GM19397 (cell line): ENCODE results near the gene ECI1.
"Not testable (repeated sequence)": the region's sequence is repeated elsewhere in the genome, so short reads cannot be mapped to it uniquely, and the experiment has no call there.

ENCODE experiments used
- ATAC-seq: cut with Tn5 transposase; IDR thresholded peaks from one replicate; pipeline ENCODE4 v1.9.1; 2021; ENCODE audit warnings: mild to moderate bottlenecking, moderate library complexity; ENCODE audit not compliant: unreplicated experiment

ECI1 gene

DNA sequence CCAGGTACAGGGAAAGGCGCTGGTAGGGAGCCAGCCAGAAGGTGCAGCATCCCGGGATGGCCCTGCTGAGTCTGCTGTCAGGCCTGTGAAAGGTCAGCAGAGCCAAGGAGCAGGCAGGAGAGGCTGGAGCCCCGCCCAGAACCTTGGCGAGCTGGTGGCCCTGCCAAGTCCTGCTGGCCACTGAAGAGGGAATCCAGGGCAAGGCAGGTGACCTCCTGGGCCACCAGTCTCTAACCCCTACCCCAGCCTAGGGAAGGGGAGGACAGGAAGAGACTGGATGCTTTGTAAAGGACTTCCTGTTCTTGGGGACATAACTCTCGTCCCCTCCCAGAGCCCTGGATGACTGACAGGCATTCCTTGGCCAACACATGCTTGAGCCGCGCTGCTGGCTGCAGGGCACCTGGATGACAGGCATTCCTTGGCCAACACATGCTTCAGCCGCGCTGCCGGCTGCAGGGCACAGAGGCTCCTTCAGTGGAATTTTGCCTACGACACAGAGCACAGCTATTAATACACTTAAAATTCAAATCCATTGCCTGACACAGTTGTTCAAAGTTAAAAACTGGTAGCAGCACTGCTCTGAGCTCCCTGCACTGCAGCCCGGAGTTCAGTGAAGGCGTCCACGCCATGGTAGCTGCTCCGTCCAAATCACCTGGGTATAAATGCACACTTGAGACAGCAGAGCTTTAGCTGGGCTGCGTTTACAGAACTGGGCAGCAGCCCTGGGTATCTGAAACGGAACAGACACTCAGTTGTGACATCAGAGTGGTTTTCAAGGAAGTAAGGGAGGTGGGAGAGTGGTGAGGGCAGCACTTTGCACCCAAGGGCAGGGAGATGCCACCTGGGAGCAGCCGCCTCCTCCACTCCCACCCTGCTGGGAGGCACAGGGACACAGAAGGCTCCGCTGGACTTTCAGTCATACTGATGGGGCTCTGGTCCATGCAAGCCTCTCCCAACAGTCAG is 38.7 kb downstream of the ECI1 start:
- no peak for ATAC-seq

DNA sequence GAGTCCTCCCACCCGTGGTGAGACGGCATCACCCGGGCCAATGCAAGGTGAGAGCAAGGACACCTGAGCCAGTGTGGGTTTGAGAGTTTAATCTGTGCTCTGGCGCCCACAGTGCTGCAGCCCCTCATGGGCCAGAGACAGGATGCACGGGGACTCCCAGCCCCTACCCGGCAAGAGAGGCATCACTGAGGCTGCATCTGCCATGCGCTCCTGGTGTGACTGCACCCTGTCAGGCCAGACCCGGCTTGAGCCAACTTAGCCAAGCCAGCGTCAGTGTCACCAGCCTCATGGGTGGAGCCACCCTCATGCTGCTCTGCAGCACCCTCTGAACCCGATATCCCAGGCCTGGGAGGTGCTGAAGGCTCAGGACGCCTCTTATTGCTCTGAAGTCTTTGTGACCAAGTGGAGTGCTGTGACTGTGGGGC is 39.5 kb downstream of the ECI1 start:
- ATAC-seq: no peak

DNA sequence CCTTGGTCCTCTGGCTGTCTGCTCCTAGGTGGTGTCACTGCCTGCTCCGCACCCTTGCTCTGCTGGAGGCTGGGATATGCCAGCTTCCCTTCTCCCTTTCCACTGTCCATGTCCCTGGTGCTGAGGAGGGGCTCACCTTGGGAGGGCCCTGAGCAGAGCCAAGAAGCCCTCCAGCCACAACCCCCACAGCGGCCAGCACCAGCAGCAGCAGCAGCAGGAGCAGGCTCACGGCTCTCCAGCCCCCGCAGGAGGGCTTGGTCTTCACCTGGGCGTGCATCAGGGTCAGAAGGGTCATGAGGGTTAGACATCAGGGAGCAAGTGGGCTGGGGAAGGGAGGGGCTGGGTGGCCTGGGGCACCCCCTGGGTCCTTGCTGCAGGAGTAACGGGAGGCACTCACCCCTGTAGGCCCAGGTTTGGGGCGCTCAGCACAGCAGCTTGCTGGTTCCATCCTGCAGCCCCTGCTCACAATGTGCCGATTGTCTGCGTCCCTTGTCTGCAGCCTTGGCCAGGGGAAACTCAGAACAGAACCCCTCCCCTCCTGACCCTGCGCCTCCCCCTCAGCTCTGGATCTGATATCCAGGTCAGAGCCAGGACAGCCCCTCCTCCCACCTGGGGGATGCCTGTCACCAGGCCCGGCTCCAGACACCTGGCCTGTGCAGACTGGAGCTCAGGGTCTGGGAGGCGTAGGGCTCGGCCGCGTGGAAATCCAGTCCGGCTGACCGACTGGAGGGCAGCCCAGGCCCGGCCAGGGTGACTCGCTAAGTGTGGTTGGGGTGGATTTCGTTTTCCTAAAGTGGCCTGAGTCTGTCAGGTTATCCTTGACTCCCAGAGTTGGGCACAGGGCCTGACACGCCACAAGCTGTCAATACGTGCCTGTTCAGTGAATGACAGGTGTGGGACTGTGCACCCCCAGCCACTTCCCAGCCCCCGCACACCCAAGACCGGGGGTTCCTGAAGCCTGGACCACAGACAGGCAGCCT is 40.7 kb downstream of the ECI1 start, which contains the start of gene BRICD5:
Gene BRICD5 (minus strand): TSS at position 478 of the 980 bp plus-strand sequence. CDS start 30 bp downstream, at position 448.
- ATAC-seq: no peak

DNA sequence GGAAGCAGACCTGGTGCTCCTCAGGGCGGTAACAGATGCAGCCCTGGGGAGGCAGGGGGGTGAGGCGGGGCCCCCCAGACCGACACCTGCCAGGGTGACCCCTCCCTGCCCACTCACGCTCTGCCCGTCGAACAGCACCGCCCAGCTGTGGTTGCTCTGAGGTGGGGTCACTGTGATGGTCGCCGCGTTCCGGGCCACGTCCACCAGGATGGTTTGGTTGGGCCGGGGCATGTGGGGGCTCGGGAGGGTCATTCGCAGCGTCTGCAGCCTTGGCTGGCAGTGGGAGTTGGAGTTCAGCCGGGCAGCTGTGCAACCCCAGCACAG is 41.4 kb downstream of the ECI1 start:
- no peak for ATAC-seq

DNA sequence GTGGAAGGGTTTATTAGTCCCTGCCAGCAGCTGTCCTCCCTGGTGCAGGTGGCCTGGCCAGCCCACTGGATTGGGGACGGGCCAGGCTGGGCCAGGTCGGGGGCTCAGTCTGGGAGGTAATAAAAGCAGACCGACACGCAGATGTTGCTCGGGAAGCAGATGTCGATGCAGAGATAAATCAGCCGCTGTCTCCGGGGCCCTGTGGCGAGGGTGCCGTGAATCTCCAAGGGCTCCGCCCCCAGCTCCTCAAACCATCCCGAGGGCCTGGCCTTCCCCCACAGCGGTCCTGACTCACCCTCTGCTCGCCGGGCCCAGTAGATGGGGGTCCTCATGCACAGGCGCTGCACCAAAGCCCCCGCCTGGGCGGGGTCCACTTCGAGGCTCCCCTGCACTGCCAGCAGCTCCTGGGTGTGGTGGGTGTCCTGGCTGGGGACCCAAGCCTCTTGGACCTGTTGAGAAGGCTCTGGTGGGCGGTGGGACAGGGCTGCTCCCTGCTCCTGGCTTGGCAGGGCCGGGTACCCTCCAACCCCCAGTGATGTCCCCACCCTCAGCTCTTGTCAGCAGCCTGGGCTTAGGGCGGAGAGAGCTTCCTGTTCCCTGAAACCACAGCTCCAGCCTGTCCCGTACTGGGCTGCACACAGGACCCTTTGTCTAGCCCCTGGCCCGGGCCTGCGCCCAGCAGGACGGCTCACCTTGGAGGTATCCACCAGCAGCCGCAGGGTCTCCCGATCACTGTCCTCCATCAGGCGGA is 42.0 kb downstream of the ECI1 start:
- no peak for ATAC-seq

DNA sequence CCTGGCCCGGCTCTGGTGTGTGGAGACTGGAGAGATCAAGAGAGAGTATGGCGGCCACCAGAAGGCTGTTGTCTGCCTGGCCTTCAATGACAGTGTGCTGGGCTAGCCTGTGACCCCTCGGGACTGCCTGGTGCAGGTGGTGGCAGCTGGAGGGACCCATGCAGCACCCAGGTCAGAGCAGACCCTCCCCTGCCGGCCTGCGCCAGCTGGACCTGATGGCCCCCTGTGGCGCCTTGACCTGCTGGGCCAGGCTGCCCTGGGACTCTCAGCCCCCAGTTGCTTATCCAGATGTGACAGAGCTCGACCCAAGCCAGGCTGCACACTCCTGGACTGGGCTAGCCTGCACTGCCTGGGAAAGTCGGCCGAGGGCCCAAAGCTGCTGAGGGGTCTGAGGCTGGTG is 42.6 kb downstream of the ECI1 start:
- no peak for ATAC-seq

DNA sequence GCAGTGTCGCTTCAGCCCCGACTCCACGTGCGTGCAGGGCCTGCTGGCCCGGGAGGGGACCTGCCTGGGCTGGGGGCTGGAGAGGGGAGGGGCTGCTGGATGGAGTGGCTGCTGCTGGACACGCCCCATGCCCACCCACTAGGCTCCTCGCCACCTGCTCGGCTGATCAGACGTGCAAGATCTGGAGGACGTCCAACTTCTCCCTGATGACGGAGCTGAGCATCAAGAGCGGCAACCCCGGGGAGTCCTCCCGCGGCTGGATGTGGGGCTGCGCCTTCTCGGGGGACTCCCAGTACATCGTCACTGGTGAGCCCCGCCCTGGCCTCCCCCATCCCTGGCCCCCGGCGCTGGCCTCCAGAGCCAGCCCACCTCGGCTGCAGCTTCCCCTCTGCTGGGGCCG is 43.1 kb downstream of the ECI1 start:
- no peak for ATAC-seq

DNA sequence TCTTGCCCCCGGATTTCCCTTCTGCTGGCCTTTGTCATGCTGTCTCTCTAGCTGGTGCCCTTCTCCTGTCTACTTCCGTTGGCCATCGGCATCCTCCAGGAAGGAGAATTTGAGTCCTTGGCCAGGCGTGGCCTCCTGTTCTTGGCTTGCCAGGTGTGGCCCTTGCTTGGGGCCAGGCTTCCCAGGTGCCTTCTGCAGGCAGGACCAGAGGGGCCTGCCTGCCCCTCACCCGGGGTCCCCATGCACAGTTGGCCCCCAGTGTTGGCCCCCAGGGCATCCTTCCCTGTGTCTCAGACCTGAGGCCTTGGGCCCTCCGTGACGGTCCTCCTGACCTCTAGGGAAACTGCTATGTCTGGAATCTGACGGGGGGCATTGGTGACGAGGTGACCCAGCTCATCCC is 43.5 kb downstream of the ECI1 start:
- ATAC-seq: no peak

DNA sequence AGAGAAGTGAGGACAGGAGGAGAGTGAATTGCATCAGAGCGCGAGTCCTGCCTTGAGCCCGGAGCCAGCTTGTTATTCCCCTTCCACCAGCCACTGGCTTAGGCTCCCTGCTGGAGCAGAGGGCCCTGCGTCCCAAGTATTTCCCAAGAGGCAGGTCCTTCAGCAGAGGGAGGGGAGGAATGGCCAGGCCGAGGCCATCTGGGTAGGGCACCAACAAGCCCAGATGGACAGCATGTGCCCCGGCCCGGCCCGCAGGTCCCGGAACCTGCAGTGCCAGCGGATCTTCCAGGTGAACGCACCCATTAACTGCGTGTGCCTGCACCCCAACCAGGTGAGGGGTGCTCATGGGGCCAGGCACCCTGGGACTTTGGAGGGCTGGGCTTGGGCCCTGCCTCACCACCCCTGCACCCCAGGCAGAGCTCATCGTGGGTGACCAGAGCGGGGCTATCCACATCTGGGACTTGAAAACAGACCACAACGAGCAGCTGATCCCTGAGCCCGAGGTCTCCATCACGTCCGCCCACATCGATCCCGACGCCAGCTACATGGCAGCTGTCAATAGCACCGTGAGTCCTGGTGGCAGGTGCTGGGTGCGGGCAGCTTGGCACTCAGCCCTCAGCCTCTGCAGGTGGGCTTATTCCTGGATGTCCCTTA is 44.5 kb downstream of the ECI1 start:
- no peak for ATAC-seq

DNA sequence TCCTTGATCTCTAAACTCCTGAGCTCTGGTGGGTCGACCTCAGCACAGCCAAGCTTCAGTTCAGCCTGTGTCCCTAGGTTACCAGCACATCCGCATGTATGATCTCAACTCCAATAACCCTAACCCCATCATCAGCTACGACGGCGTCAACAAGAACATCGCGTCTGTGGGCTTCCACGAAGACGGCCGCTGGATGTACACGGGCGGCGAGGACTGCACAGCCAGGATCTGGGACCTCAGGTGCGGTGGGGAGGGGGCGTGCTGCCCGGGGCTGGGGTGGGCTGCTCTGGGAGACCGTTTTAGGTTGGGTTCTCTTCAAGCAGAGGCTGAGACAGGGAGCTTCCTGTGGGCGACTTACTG is 45.0 kb downstream of the ECI1 start:
- no peak for ATAC-seq

DNA sequence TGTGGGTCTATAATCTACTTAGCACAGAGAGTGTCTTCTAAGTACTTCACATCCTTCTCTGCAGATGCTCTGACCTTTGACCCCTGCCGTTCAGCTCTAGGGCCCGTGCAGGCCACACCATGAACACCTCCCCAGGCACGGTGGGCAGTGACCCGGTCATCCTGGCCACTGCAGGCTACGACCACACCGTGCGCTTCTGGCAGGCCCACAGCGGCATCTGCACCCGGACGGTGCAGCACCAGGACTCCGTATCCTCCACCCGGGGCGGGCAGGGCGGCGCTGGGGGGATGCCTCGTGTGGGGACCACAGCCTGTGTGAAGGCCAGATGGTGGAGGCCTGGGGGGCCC is 45.4 kb downstream of the ECI1 start:
- ATAC-seq: peak; percentile 21

DNA sequence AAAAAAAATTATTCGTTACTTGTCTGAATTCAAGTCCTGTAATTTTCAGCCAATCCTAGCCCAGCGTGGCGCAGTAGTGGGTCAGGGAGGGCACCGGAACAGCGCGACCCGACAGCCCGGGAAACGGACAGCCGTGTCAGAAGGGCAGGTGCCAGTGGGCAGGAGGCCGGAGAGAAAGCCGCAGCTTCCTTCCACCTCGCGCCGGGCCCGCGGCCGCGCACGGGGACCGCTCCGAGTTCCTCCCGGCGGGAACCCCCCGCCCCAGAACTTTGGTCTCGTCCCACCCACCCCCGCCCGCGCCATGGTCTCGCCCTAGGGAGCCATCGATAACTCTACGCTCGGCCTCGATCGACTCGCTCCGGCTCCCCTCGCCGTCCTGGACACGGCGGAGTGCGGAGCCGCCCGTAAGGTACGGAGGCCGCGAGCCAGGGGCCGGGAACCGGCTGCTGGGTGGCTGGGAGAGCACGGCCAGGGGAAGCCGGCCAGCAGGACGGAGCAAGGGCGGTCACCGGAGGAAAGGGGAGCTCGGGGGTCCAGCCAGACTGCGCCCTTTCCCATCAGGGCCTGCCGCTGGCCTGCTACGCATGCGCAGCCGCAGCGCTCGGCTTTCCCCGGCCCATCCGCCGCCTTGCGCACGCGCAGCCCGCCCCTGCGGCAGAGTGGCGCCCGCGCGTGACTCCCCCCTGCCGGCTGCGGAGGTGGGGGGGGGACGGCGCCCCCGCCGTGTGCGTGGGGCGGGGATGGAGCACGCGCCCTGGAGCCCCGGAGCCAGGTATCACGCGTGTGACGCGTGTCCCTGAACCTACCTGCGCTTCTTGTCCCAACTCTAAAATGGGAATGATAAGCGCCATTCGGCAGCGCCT is 46.1 kb downstream of the ECI1 start, which contains the start of gene MLST8:
Gene MLST8 (plus strand): TSS at position 351 of the 863 bp plus-strand sequence. CDS start 632 bp downstream, outside the sequence.
- ATAC-seq: peak; percentile 71

DNA sequence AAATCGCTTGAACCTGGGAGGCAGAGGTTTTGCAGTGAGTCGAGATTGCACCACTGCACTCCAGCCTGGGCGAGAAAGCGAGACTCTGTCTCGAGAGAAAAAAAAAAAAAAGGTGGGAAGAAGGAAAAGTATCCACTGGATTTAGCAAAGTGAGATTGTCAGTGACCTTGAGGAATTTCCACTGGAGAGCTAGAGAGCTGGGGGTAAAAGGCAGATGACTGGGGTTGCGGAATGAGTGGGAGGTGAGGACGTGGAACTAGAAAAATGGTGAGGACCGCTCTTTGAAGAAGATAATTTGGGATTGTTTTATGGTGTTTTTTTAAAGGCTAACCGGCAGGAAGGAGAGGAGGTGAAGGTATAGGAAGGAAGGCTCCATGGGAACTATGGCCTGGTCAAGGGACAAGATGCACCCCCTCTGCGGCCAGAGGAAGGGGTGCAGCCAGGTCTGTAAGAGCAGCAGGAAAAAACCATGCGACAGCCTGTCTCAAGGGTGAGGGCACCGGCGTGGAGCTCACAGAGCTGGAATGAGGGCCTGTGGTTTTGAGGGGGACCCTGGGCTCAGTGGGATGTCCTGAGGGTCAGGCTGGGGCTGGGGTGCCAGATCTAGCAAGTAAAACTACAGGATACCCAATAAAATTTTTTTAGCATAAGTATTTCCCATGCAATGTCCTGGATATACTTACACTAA is 46.8 kb downstream of the ECI1 start:
- no peak for ATAC-seq

DNA sequence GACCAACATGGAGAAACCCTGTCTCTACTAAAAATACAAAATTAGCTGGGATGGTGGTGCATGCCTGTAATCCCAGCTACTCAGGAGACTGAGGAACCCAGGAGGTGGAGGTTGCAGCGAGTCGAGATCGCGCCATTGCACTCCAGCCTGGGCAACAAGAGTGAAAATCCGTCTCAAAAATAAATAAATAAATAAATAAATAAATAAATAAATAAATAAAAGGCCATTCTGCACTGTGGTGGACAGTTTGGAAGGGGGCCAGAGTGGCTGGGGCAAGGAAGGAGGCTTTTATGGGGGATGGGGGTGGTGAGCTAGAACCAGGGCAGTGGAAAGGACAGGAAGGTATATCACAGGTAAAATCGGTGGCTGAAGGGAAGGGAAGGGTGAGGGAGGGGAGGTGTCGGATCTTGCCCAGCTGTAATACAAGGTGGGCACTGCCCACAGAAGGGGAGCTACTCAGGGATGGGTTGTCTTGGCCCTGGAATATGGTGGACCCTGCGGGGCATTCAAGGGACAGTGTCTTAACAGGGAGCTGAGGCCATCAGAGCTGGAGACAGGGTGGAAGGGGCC is 48.2 kb downstream of the ECI1 start:
- ATAC-seq: not testable (repeated sequence)

DNA sequence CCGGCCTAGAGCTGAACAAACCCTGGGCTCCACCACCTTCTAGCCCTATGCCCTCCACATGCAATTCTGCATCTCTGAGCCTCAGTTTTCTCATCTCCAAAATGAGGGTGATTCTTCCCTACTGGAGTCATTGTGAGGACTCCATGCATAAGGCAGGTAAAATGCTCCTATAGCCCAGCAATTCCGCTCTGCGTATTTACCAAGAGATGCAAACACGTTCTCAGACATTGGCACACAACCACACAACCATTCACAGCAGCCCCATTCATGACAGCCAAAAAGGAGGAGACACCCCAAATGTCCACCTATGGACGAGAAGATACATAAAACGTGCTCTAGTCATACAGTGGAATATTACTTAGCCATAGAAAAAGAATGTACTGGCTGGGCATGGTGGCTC is 51.1 kb downstream of the ECI1 start:
- no peak for ATAC-seq

DNA sequence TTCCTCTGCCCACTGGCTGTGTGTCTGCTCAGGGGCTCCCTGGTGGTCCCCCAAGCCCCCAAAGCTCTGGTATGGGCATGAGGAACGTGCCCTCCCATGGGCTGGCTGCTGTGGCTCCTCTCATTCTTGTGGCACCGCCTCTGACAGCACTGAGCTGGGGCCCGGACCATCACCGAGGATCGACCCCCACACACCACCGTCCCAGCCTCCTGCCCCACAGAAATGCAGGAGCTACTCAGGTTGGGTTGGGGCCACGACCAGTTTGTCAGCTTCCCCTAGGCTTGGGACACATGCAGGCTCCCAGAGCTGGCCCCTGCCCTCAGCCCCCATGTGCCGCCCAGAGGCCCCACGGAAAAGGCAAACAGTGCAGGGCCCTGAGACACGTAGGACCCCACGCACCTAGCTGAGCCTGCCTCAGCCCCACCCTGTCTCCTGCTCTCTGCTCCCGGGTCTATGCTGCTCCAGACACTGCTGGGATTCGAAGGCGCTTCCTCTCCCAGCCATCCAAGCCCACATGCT is 51.7 kb downstream of the ECI1 start:
- no peak for ATAC-seq

DNA sequence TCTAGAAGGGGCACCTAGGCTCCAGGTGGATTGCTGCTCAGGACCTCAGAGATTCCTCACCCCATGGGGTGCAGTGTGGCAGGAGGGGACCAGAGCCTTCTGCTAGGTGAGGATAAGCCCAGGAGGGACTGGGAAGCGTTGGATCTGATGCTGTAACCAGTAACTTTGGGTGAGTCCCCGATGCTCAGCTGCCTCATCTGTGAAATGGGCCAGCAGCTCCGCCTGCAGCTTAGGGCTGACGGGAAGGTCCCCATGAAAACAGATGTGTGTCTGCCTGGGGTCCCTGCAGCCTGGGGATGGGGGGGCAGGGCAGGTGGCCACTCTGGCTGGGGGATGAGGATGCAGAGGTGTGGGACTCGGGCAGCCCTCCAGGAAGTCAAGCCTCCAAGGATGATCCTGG is 52.3 kb downstream of the ECI1 start:
- ATAC-seq: no peak

DNA sequence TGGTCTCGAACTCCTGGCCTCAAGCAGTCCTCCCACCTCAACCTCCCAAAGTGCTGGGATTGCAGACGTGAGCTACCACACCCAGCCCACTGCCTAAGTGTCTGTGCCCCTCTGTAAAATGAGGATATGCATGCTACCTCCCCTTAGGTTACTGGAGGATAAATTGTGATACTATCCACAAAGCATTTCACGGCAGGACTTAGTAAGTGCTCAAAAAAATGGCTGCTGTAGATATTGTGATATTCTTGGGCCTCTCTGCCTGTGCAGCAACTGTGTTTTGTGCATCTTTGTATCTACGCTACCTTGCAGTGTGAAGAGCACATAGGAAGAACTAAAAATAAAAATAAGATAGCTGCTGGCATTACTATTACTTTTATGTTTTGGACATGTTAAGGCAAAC is 53.1 kb downstream of the ECI1 start:
- ATAC-seq: no peak
